Ectodermal cell (in vitro differentiated cells): ENCODE results near the gene G6PC1. TPM values are rescaled to one million over a fixed set of nuclear protein-coding genes. Genes with fewer than 3 reads are reported as not detected.
"Not testable (repeated sequence)": the region's sequence is repeated elsewhere in the genome, so short reads cannot be mapped to it uniquely, and the experiment has no call there.

Source experiments
- H3K27ac ChIP-seq: 2 replicates; pipeline ENCODE4 v1.7.0; 2013; ENCODE audit warnings: mild to moderate bottlenecking, low read depth, low read length; ENCODE audit not compliant: insufficient read depth, poor library complexity, severe bottlenecking
- H3K27me3 ChIP-seq: 2 replicates; pipeline ENCODE4 v1.7.0; 2013; ENCODE audit warnings: mild to moderate bottlenecking, low read length; ENCODE audit not compliant: insufficient read depth, control insufficient read depth, poor library complexity, severe bottlenecking
- H3K36me3 ChIP-seq: one replicate; pipeline ENCODE4 v1.7.0; 2013; ENCODE audit warnings: low read length; ENCODE audit not compliant: control insufficient read depth, insufficient read depth
- H3K4me1 ChIP-seq: one replicate; pipeline ENCODE4 v1.7.0; 2013; ENCODE audit warnings: low read length; ENCODE audit not compliant: control insufficient read depth, insufficient read depth
- H3K4me3 ChIP-seq: 2 replicates; pipeline ENCODE4 v1.7.0; 2013; ENCODE audit warnings: low read depth, low read length, control low read depth; ENCODE audit not compliant: insufficient read depth
- H3K9me3 ChIP-seq: 2 replicates; pipeline ENCODE4 v1.7.0; 2013; ENCODE audit warnings: mild to moderate bottlenecking, low read length, moderate library complexity; ENCODE audit not compliant: control insufficient read depth
- WGBS, 2 experiments: methylation state at CpG; one replicate each; pipeline ENCODE4 v1.1.7; 2013; ENCODE audit warnings: missing lambda C conversion rate in 2 of 2; 5-methylcytosine and 5-hydroxymethylcytosine counted together
- polyA plus RNA-seq, 4 experiments: library from polyadenylated mRNA; stranded (reverse); fragments of 50-300 nt; gene quantifications; one replicate each; pipeline ENCODE4 v1.2.3, GENCODE V29; 2013

The G6PC1 gene
- not detected for polyA plus RNA-seq (2013, experiment 1 of 4)
- not detected for polyA plus RNA-seq (2013, experiment 2 of 4)
- polyA plus RNA-seq (2013, experiment 3 of 4), result not detected
- polyA plus RNA-seq (2013, experiment 4 of 4), result not detected

DNA sequence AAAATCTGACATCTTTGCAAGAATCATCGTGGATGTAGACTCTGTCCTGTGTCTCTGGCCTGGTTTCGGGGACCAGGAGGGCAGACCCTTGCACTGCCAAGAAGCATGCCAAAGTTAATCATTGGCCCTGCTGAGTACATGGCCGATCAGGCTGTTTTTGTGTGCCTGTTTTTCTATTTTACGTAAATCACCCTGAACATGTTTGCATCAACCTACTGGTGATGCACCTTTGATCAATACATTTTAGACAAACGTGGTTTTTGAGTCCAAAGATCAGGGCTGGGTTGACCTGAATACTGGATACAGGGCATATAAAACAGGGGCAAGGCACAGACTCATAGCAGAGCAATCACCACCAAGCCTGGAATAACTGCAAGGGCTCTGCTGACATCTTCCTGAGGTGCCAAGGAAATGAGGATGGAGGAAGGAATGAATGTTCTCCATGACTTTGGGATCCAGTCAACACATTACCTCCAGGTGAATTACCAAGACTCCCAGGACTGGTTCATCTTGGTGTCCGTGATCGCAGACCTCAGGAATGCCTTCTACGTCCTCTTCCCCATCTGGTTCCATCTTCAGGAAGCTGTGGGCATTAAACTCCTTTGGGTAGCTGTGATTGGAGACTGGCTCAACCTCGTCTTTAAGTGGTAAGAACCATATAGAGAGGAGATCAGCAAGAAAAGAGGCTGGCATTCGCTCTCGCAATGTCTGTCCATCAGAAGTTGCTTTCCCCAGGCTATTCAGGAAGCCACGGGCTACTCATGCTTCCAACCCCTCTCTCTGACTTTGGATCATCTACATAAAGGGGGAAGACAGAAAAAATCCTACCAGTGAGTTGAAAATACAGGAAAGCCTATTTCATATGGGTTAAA lies at the start of gene G6PC1:
Gene G6PC1, plus strand, starts transcription at position 340 of the 872 bp plus-strand sequence. Its CDS starts 78 bp downstream, at position 418.
- Histone ChIP-seq H3K27ac (no peak within 1 kb of the TSS), H3K9me3 (no peaks in the 10 kb centered on the region), H3K4me1 (no peaks in the 10 kb centered on the region), H3K36me3 (no peaks in the 10 kb centered on the region), H3K27me3 (no peaks in the 10 kb centered on the region), H3K4me3 (no peak within 1 kb of the TSS)
- 91 to 92% methylated on average over 12 of the region's 12 CpGs for WGBS, 2 experiments

DNA sequence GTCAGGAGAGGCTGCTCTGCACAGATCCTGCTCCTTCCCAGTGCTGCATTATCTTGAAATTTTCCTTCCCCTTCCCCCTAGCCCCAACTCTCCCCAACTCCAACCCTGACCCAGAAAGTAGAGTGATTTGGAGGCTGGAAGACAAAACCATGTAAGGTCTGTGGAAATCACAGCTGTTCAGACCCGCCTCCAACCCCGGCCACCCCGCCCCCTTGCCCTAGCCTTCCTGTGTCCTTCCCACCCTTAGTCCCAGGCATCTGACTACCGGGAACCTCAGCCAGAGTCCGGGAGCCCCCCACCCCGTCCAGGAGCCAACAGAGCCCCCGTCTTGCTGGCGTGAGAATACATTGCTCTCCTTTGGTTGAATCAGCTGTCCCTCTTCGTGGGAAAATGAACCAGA lies 49.6 kb upstream of the G6PC1 start, which contains the start of gene AOC3:
Gene AOC3, plus strand, starts transcription at position 246 of the 400 bp plus-strand sequence. Its CDS starts 145 bp downstream, at position 391.
- 81 to 84% methylated on average over 9 of the region's 9 CpGs for WGBS, 2 experiments
- H3K4me3 ChIP-seq, result no peak within 1 kb of the TSS
- no peaks in the 10 kb centered on the region for H3K36me3 ChIP-seq
- H3K27ac ChIP-seq, result no peak within 1 kb of the TSS
- no peaks in the 10 kb centered on the region for H3K9me3 ChIP-seq
- H3K4me1 ChIP-seq, result peaks cover 8% of the 10 kb centered on the region
- no peaks in the 10 kb centered on the region for H3K27me3 ChIP-seq

DNA sequence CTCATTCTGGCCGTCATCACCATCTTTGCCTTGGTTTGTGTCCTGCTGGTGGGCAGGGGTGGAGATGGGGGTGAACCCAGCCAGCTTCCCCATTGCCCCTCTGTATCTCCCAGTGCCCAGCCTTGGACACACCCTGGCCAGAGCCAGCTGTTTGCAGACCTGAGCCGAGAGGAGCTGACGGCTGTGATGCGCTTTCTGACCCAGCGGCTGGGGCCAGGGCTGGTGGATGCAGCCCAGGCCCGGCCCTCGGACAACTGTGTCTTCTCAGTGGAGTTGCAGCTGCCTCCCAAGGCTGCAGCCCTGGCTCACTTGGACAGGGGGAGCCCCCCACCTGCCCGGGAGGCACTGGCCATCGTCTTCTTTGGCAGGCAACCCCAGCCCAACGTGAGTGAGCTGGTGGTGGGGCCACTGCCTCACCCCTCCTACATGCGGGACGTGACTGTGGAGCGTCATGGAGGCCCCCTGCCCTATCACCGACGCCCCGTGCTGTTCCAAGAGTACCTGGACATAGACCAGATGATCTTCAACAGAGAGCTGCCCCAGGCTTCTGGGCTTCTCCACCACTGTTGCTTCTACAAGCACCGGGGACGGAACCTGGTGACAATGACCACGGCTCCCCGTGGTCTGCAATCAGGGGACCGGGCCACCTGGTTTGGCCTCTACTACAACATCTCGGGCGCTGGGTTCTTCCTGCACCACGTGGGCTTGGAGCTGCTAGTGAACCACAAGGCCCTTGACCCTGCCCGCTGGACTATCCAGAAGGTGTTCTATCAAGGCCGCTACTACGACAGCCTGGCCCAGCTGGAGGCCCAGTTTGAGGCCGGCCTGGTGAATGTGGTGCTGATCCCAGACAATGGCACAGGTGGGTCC lies 49.0 kb upstream of the G6PC1 start:
- not testable (repeated sequence) for H3K4me1 ChIP-seq, H3K27me3 ChIP-seq, H3K36me3 ChIP-seq, H3K4me3 ChIP-seq, H3K9me3 ChIP-seq, H3K27ac ChIP-seq
- WGBS, 2 experiments, result 95 to 96% methylated on average over 21 to 22 of the region's 28 CpGs

DNA sequence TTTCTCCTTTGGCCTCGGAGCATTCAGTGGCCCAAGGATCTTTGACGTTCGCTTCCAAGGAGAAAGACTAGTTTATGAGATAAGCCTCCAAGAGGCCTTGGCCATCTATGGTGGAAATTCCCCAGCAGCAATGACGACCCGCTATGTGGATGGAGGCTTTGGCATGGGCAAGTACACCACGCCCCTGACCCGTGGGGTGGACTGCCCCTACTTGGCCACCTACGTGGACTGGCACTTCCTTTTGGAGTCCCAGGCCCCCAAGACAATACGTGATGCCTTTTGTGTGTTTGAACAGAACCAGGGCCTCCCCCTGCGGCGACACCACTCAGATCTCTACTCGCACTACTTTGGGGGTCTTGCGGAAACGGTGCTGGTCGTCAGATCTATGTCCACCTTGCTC lies 48.2 kb upstream of the G6PC1 start:
- Histone ChIP-seq H3K4me1 (peaks cover 8% of the 10 kb centered on the region), H3K36me3 (no peaks in the 10 kb centered on the region), H3K9me3 (no peaks in the 10 kb centered on the region), H3K27ac (no peak overlapping the region), H3K4me3 (no peak overlapping the region), H3K27me3 (no peaks in the 10 kb centered on the region)
- WGBS, 2 experiments, result 95 to 96% methylated on average over 15 of the region's 15 CpGs

DNA sequence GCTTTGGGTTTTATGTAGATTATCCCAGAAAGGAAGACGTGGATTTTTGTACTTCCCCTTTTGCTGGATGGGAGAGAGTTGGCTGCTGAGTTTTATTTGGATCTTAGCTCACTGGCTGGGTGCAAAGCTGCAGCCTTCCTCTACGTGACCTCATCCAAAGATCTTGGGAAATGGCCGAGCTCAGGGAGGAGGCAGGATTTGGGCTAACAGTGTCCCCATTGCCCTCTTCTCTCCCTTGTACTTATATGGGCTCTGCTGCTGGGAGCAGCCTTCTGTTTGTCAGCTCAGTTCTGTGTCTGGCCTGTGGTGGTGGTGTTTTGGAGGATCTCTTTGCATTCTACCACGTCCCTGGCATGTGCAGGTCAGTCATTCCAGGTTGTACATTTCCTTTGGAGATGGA lies 47.6 kb upstream of the G6PC1 start:
- H3K27ac ChIP-seq, result no peak overlapping the region
- no peaks in the 10 kb centered on the region for H3K9me3 ChIP-seq
- no peaks in the 10 kb centered on the region for H3K27me3 ChIP-seq
- WGBS, 2 experiments, result 87 to 88% methylated on average over 4 of the region's 4 CpGs
- H3K4me1 ChIP-seq, result peaks cover 8% of the 10 kb centered on the region
- H3K4me3 ChIP-seq, result no peak overlapping the region
- H3K36me3 ChIP-seq, result no peaks in the 10 kb centered on the region

DNA sequence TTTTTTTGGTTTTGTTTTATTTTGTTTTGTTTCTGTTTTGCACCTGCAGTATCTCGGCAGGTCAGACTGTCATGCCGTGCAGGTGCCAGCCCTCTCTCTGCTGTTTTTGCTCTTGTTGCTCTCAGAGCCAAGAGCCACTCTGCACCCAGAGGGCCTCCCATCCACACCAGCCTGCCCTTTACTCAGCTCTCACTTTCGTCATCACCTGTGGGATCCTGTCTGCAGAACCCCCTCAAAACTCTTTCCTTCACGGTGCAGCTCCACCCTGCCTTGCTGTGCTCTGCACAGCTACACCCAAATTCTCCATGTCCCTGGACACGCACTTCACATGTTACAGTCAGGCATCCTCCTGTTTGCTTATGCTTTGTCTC lies 47.0 kb upstream of the G6PC1 start:
- Histone ChIP-seq H3K36me3 (no peaks in the 10 kb centered on the region), H3K9me3 (no peaks in the 10 kb centered on the region), H3K27ac (no peak overlapping the region), H3K27me3 (no peaks in the 10 kb centered on the region), H3K4me3 (no peak overlapping the region), H3K4me1 (peaks cover 8% of the 10 kb centered on the region)
- WGBS, 2 experiments, result 89 to 91% methylated on average over 5 of the region's 5 CpGs

DNA sequence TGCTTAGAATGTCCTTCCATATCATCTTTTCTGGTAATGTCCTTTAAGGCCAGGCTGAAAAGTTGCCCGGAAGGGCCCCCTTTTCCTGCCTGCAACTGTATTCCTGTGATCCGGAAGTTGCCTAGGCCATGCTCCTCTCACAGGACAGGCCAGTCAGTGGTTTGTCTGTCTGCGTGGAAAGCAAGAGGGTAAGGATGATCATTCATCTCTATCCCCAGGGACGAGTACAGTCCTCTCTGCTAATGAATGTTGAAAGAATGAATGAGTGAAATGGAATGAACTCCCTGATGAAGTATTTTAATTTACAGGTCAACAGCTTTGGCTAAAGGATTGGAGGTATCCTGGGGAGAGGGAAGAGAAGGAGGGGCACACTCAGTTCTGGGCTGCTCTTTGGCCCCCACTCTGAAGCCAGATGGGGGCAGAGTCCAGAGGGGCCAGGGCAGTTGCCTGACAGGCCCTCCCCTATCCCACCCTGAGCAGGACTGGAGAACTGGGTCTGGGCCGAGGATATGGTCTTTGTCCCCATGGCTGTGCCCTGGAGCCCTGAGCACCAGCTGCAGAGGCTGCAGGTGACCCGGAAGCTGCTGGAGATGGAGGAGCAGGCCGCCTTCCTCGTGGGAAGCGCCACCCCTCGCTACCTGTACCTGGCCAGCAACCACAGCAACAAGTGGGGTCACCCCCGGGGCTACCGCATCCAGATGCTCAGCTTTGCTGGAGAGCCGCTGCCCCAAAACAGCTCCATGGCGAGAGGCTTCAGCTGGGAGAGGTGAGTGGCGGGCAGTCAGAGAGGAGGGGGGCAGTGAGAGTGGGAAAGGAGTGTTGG lies 46.4 kb upstream of the G6PC1 start:
- no peaks in the 10 kb centered on the region for H3K27me3 ChIP-seq
- H3K9me3 ChIP-seq, result no peaks in the 10 kb centered on the region
- H3K4me1 ChIP-seq, result peaks cover 8% of the 10 kb centered on the region
- H3K4me3 ChIP-seq, result no peak overlapping the region
- 95% methylated on average over 15 of the region's 15 CpGs for WGBS, 2 experiments
- H3K36me3 ChIP-seq, result no peaks in the 10 kb centered on the region
- H3K27ac ChIP-seq, result no peak overlapping the region

DNA sequence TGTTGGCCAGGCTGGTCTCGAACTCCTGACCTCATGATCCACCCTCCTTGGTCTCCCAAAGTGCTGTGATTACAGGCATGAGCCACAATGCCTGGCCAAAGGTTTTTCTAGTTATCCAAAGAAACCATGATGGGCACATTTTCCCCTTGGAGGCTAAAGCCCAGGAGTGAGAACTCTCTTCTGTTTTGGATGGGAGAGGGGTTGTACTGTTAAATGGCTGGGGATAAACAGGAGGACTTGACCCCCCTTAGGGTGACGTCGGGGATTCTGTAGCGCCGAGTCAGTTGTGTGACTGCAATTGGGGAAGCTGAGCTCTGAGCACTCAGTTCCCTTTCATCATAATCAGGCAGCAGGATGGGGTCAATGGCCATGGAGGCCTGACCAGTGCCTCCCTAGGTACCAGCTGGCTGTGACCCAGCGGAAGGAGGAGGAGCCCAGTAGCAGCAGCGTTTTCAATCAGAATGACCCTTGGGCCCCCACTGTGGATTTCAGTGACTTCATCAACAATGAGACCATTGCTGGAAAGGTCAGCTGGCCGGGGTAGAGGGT lies 45.5 kb upstream of the G6PC1 start:
- H3K36me3 ChIP-seq, result no peaks in the 10 kb centered on the region
- H3K27ac ChIP-seq, result no peak overlapping the region
- H3K27me3 ChIP-seq, result no peaks in the 10 kb centered on the region
- H3K9me3 ChIP-seq, result no peaks in the 10 kb centered on the region
- H3K4me1 ChIP-seq, result peaks cover 5% of the 10 kb centered on the region
- WGBS, 2 experiments, result 79 to 89% methylated on average over 8 of the region's 8 CpGs
- no peak overlapping the region for H3K4me3 ChIP-seq

DNA sequence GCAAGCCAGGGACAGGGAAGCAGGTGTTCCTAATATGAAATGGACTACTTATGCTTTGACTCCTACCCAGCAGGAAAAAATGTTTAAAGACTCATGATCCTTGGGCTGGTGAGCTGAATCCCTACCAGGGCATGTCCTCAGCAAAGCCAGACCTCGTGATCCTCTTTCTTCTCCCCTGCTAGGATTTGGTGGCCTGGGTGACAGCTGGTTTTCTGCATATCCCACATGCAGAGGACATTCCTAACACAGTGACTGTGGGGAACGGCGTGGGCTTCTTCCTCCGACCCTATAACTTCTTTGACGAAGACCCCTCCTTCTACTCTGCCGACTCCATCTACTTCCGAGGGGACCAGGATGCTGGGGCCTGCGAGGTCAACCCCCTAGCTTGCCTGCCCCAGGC lies 44.5 kb upstream of the G6PC1 start:
- not testable (repeated sequence) for H3K4me1 ChIP-seq, H3K9me3 ChIP-seq, H3K4me3 ChIP-seq, H3K27ac ChIP-seq, H3K27me3 ChIP-seq, H3K36me3 ChIP-seq
- WGBS, 2 experiments, result 90 to 97% methylated on average over 5 of the region's 8 CpGs
